ENCODE measurements around the gene ANKRD11.
"Not testable (repeated sequence)": the region's sequence is repeated elsewhere in the genome, so short reads cannot be mapped to it uniquely, and the experiment has no call there.

Gene ANKRD11

GRCh38 chr16:89460556-89460955 is 29.8 kb downstream of the ANKRD11 start:
- no peak for DNase-seq (ENCODE audit: low spot score)
- TF ChIP-seq, protein P1, sequence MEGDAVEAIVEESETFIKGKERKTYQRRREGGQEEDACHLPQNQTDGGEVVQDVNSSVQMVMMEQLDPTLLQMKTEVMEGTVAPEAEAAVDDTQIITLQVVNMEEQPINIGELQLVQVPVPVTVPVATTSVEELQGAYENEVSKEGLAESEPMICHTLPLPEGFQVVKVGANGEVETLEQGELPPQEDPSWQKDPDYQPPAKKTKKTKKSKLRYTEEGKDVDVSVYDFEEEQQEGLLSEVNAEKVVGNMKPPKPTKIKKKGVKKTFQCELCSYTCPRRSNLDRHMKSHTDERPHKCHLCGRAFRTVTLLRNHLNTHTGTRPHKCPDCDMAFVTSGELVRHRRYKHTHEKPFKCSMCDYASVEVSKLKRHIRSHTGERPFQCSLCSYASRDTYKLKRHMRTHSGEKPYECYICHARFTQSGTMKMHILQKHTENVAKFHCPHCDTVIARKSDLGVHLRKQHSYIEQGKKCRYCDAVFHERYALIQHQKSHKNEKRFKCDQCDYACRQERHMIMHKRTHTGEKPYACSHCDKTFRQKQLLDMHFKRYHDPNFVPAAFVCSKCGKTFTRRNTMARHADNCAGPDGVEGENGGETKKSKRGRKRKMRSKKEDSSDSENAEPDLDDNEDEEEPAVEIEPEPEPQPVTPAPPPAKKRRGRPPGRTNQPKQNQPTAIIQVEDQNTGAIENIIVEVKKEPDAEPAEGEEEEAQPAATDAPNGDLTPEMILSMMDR (IDR thresholded peaks at IDR 0.05; ENCODE audit: extremely low read depth, insufficient read depth, missing control alignments) = no peak
- in situ Hi-C loops (cut with MboI; ENCODE audit: low pct_unique_long_range_greater_than_20kb, low sequenced_read_pairs, unreplicated experiment) = no loop called here

- TF ChIP-seq, protein P1 (IDR thresholded peaks at IDR 0.05; ENCODE audit: extremely low read depth, insufficient read depth, missing control alignments) = no peak
- in situ Hi-C loops (cut with MboI; ENCODE audit: low pct_unique_long_range_greater_than_20kb, low sequenced_read_pairs, unreplicated experiment) = no loop called here
- DNase-seq (ENCODE audit: low spot score) = no peak
Measured at GRCh38 chr16:89458967-89459366, 31.4 kb downstream of the ANKRD11 start.

GRCh38 chr16:89458551-89458950 is 31.8 kb downstream of the ANKRD11 start:
- in situ Hi-C loops (cut with MboI; ENCODE audit: low pct_unique_long_range_greater_than_20kb, low sequenced_read_pairs, unreplicated experiment) = no loop called here
- no peak for DNase-seq (ENCODE audit: low spot score)
- TF ChIP-seq, protein P1 (IDR thresholded peaks at IDR 0.05; ENCODE audit: extremely low read depth, insufficient read depth, missing control alignments) = no peak

DNA sequence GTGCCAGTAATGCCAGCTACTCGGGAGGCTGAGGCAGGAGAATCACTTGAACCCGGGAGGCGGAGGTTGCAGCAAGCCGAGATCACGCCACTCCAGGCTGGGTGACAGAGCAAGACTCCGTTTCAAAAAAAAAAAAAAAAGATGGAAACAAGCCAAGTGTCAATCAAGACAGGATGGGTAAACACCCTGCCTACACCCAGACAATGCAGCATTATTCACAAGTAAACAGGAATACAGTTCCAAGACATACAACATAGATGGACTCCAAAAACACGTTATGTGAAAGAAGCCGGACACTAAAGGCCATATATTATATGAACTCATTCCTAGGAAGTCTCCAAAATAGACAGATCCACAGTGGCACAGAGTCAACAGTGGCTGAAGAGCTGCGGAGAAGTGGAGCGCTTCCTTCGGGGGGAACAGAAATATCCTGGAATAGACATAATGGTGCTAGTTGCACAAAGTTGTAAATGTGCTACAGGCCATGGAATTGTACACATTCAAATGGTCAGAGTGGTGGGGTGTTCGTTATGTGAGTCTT is 33.9 kb downstream of the ANKRD11 start:
- TF ChIP-seq, protein P1 (IDR thresholded peaks at IDR 0.05; ENCODE audit: extremely low read depth, insufficient read depth, missing control alignments) = no peak
- no peak for DNase-seq (ENCODE audit: low spot score)
- in situ Hi-C loops (cut with MboI; ENCODE audit: low pct_unique_long_range_greater_than_20kb, low sequenced_read_pairs, unreplicated experiment) = no loop called here

- in situ Hi-C loops (cut with MboI; ENCODE audit: low pct_unique_long_range_greater_than_20kb, low sequenced_read_pairs, unreplicated experiment) = no loop called here
- DNase-seq (ENCODE audit: low spot score) = no peak
- TF ChIP-seq, protein P1 (IDR thresholded peaks at IDR 0.05; ENCODE audit: extremely low read depth, insufficient read depth, missing control alignments) = no peak
Measured at GRCh38 chr16:89455692-89456091, 34.7 kb downstream of the ANKRD11 start.

- TF ChIP-seq, protein P1 (IDR thresholded peaks at IDR 0.05; ENCODE audit: extremely low read depth, insufficient read depth, missing control alignments) = no peak
- in situ Hi-C loops (cut with MboI; ENCODE audit: low pct_unique_long_range_greater_than_20kb, low sequenced_read_pairs, unreplicated experiment) = no loop called here
- DNase-seq (ENCODE audit: low spot score) = no peak
Measured at GRCh38 chr16:89455178-89455577, 35.2 kb downstream of the ANKRD11 start.

GRCh38 chr16:89454378-89455125 is 35.8 kb downstream of the ANKRD11 start:
- DNase-seq (ENCODE audit: low spot score); in situ Hi-C loops (cut with MboI; ENCODE audit: low pct_unique_long_range_greater_than_20kb, low sequenced_read_pairs, unreplicated experiment): not testable (repeated sequence)
